ENCODE measurements around the gene XYLT1.

The XYLT1 gene

GRCh38 chr16:17296431-17296830 lies 174.3 kb downstream of the XYLT1 start:
- no peaks in the 10 kb centered on the region for H3K4me1 ChIP-seq (ENCODE audit: control insufficient read depth, insufficient read depth, low read length)
- no peak for TF ChIP-seq ZNF555 (tag by site-specific recombination; conservative IDR thresholded peaks at IDR 0.05)
- TF ChIP-seq ZFP37 (tag by site-specific recombination; IDR thresholded peaks at IDR 0.05): no peak
- TF ChIP-seq HOXC10 (CRISPR knock-in tag; IDR thresholded peaks at IDR 0.05): no peak
- TF ChIP-seq ZNF292 (tag by site-specific recombination; IDR thresholded peaks at IDR 0.05; ENCODE audit: borderline replicate concordance, low read depth): no peak
- TF ChIP-seq, protein P1, sequence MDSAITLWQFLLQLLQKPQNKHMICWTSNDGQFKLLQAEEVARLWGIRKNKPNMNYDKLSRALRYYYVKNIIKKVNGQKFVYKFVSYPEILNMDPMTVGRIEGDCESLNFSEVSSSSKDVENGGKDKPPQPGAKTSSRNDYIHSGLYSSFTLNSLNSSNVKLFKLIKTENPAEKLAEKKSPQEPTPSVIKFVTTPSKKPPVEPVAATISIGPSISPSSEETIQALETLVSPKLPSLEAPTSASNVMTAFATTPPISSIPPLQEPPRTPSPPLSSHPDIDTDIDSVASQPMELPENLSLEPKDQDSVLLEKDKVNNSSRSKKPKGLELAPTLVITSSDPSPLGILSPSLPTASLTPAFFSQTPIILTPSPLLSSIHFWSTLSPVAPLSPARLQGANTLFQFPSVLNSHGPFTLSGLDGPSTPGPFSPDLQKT (IDR thresholded peaks at IDR 0.05; ENCODE audit: borderline replicate concordance, low read depth, low read length): no peak
- TF ChIP-seq ZNF501 (tag by site-specific recombination; IDR thresholded peaks at IDR 0.05): no peak
- TF ChIP-seq ZNF529 (tag by site-specific recombination; IDR thresholded peaks at IDR 0.05; ENCODE audit: insufficient replicate concordance): no peak
- no peak for TF ChIP-seq SP2 (tag by site-specific recombination; IDR thresholded peaks at IDR 0.05)
- no peak for TF ChIP-seq ZNF747 (tag by site-specific recombination; IDR thresholded peaks at IDR 0.05)
- no peak for TF ChIP-seq MYNN (tag by site-specific recombination; IDR thresholded peaks at IDR 0.05; ENCODE audit: borderline replicate concordance)
- TF ChIP-seq ZNF48 (tag by site-specific recombination; IDR thresholded peaks at IDR 0.05): no peak
- no peak for TF ChIP-seq BCL11B (tag by site-specific recombination; IDR thresholded peaks at IDR 0.05; ENCODE audit: low read depth)
- TF ChIP-seq ZNF350 (tag by site-specific recombination; IDR thresholded peaks at IDR 0.05): no peak
- no peak for TF ChIP-seq ZSCAN5A (tag by site-specific recombination; IDR thresholded peaks at IDR 0.05)
- TF ChIP-seq, protein P2, sequence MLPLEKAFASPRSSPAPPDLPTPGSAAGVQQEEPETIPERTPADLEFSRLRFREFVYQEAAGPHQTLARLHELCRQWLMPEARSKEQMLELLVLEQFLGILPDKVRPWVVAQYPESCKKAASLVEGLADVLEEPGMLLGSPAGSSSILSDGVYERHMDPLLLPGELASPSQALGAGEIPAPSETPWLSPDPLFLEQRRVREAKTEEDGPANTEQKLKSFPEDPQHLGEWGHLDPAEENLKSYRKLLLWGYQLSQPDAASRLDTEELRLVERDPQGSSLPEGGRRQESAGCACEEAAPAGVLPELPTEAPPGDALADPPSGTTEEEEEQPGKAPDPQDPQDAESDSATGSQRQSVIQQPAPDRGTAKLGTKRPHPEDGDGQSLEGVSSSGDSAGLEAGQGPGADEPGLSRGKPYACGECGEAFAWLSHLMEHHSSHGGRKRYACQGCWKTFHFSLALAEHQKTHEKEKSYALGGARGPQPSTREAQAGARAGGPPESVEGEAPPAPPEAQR (tag by site-specific recombination; IDR thresholded peaks at IDR 0.05): no peak
- no peak for TF ChIP-seq WT1 (tag by site-specific recombination; IDR thresholded peaks at IDR 0.05)
- TF ChIP-seq ZNF558 (tag by site-specific recombination; IDR thresholded peaks at IDR 0.05): no peak
- ChIA-PET POLR2A (no interaction called here), CTCF (no interaction called here)
- H3K9me3 ChIP-seq (ENCODE audit: control insufficient read depth, insufficient read depth, low read depth, low read length): no peaks in the 10 kb centered on the region
- H3K27ac ChIP-seq (ENCODE audit: extremely low read depth, low read depth, low read length): no peak overlapping the region
- H3K4me3 ChIP-seq (ENCODE audit: low read depth, low read length): no peak overlapping the region
- H3K36me3 ChIP-seq (ENCODE audit: control insufficient read depth in 2 of 2, insufficient read depth in 1 of 2, low read length in 2 of 2): no peaks in the 10 kb centered on the region

GRCh38 chr16:17295948-17296347 lies 174.8 kb downstream of the XYLT1 start:
- ChIA-PET CTCF (interaction anchor here (0.6 kb wide), 1 partner anchor 11 kb away, joined by 4 read pairs; no protein-coding TSS in a partner anchor), POLR2A (no interaction called here)
- Histone ChIP-seq H3K4me3 (ENCODE audit: low read depth, low read length) (no peak overlapping the region), H3K4me1 (ENCODE audit: control insufficient read depth, insufficient read depth, low read length) (no peaks in the 10 kb centered on the region), H3K27ac (ENCODE audit: extremely low read depth, low read depth, low read length) (no peak overlapping the region), H3K9me3 (ENCODE audit: control insufficient read depth, insufficient read depth, low read depth, low read length) (no peaks in the 10 kb centered on the region), H3K36me3 (ENCODE audit: control insufficient read depth in 2 of 2, insufficient read depth in 1 of 2, low read length in 2 of 2) (no peaks in the 10 kb centered on the region)
- TF ChIP-seq HOXD13 (CRISPR knock-in tag; IDR thresholded peaks at IDR 0.05; ENCODE audit: borderline replicate concordance) (no peak), MYNN (tag by site-specific recombination; IDR thresholded peaks at IDR 0.05; ENCODE audit: borderline replicate concordance) (no peak), HOXA7 (CRISPR knock-in tag; IDR thresholded peaks at IDR 0.05; ENCODE audit: borderline replicate concordance) (no peak), ZNF394 (tag by site-specific recombination; IDR thresholded peaks at IDR 0.05; ENCODE audit: borderline replicate concordance) (no peak), GLIS2 (tag by site-specific recombination; IDR thresholded peaks at IDR 0.05) (no peak), ZFP37 (tag by site-specific recombination; IDR thresholded peaks at IDR 0.05) (no peak), ZNF549 (tag by site-specific recombination; IDR thresholded peaks at IDR 0.05) (no peak), ZNF600 (tag by site-specific recombination; IDR thresholded peaks at IDR 0.05) (no peak), ZNF677 (tag by site-specific recombination; IDR thresholded peaks at IDR 0.05) (no peak), OSR2 (tag by site-specific recombination; IDR thresholded peaks at IDR 0.05) (no peak), ZNF670 (tag by site-specific recombination; IDR thresholded peaks at IDR 0.05; ENCODE audit: low read depth) (no peak), ZNF830 (tag by site-specific recombination; IDR thresholded peaks at IDR 0.05; ENCODE audit: low read depth) (no peak), ZNF514 (tag by site-specific recombination; IDR thresholded peaks at IDR 0.05) (no peak), ZSCAN23 (tag by site-specific recombination; IDR thresholded peaks at IDR 0.05) (no peak), ZSCAN5A (tag by site-specific recombination; IDR thresholded peaks at IDR 0.05) (no peak), ZNF510 (tag by site-specific recombination; IDR thresholded peaks at IDR 0.05; ENCODE audit: insufficient replicate concordance) (no peak)
- TF ChIP-seq, protein P3, sequence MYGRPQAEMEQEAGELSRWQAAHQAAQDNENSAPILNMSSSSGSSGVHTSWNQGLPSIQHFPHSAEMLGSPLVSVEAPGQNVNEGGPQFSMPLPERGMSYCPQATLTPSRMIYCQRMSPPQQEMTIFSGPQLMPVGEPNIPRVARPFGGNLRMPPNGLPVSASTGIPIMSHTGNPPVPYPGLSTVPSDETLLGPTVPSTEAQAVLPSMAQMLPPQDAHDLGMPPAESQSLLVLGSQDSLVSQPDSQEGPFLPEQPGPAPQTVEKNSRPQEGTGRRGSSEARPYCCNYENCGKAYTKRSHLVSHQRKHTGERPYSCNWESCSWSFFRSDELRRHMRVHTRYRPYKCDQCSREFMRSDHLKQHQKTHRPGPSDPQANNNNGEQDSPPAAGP (tag by site-specific recombination; IDR thresholded peaks at IDR 0.05): no peak

Data from HEK293 (cell line).